Osteocyte (in vitro differentiated cells): ENCODE measurements around the gene TMEM232. TPM values are rescaled to one million over a fixed set of nuclear protein-coding genes. Genes with fewer than 3 reads are reported as not detected.

Experiments used
- DNase-seq: peaks from one replicate; pipeline ENCODE4 v3.0.0; 2021; ENCODE audit warnings: mixed read lengths; ENCODE audit not compliant: unreplicated experiment; ENCODE audit errors: extremely low spot score
- H3K27ac Mint-ChIP-seq: one replicate; pipeline ENCODE4 v1.8.0; 2021; ENCODE audit warnings: mild to moderate bottlenecking, mixed read lengths; ENCODE audit not compliant: unreplicated experiment
- H3K27me3 Mint-ChIP-seq: one replicate; pipeline ENCODE4 v1.8.0; 2021; ENCODE audit warnings: mixed read lengths; ENCODE audit not compliant: unreplicated experiment
- H3K36me3 Mint-ChIP-seq: one replicate; pipeline ENCODE4 v1.8.0; 2021; ENCODE audit warnings: mixed read lengths; ENCODE audit not compliant: unreplicated experiment
- H3K4me1 Mint-ChIP-seq: one replicate; pipeline ENCODE4 v1.8.0; 2021; ENCODE audit warnings: mixed read lengths; ENCODE audit not compliant: unreplicated experiment
- H3K4me3 Mint-ChIP-seq: one replicate; pipeline ENCODE4 v1.8.0; 2021; ENCODE audit warnings: mild to moderate bottlenecking, moderate library complexity, mixed read lengths; ENCODE audit not compliant: unreplicated experiment
- H3K9me3 Mint-ChIP-seq: one replicate; pipeline ENCODE4 v1.8.0; 2021; ENCODE audit warnings: mixed read lengths; ENCODE audit not compliant: unreplicated experiment
- total RNA-seq: library from RNA; stranded (reverse); gene quantifications from 2 replicates; pipeline ENCODE4 v1.2.1, GENCODE V29; 2021
- TF ChIP-seq, protein P1 (sequence below): fragments of 200-600 bp; sonication (generic); IDR thresholded peaks from 2 replicates; pipeline ENCODE4 v1.5.0; 2021; ENCODE audit warnings: antibody characterized with exemption, mild to moderate bottlenecking, moderate library complexity

TMEM232 gene
- total RNA-seq, 1 donor from 2014 or later, result 3.5 TPM

DNA sequence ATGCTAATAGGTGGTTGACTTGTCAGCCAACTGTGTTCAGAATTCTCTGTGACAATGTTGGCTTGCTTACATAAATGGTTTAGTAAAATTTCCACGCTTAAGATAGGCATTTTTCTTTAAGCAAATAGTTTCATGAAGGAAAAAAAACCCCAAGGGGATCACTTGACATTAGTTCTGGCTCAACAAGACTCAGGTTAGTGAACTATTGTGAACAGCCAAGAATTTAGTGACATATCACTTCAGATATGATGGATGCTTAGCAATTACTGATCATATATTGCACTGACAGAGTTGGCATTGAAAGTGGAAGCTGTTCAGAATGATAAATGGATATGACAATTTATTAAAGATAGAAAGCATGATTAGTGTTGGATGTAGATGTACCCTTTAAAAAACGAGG, 218.5 kb downstream of the TMEM232 start:
- no peak overlapping the region for H3K4me3 Mint-ChIP-seq
- H3K27me3 Mint-ChIP-seq, result no peaks in the 10 kb centered on the region
- H3K9me3 Mint-ChIP-seq, result no peaks in the 10 kb centered on the region
- DNase-seq, result no peak
- no peaks in the 10 kb centered on the region for H3K36me3 Mint-ChIP-seq
- TF ChIP-seq, protein P1, sequence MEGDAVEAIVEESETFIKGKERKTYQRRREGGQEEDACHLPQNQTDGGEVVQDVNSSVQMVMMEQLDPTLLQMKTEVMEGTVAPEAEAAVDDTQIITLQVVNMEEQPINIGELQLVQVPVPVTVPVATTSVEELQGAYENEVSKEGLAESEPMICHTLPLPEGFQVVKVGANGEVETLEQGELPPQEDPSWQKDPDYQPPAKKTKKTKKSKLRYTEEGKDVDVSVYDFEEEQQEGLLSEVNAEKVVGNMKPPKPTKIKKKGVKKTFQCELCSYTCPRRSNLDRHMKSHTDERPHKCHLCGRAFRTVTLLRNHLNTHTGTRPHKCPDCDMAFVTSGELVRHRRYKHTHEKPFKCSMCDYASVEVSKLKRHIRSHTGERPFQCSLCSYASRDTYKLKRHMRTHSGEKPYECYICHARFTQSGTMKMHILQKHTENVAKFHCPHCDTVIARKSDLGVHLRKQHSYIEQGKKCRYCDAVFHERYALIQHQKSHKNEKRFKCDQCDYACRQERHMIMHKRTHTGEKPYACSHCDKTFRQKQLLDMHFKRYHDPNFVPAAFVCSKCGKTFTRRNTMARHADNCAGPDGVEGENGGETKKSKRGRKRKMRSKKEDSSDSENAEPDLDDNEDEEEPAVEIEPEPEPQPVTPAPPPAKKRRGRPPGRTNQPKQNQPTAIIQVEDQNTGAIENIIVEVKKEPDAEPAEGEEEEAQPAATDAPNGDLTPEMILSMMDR, result no peak
- no peak overlapping the region for H3K27ac Mint-ChIP-seq
- no peaks in the 10 kb centered on the region for H3K4me1 Mint-ChIP-seq

GRCh38 chr5:110506378-110506777, 220.1 kb downstream of the TMEM232 start:
- TF ChIP-seq, protein P1, result no peak
- no peak for DNase-seq
- Mint-ChIP-seq H3K4me1 (no peaks in the 10 kb centered on the region), H3K36me3 (no peaks in the 10 kb centered on the region), H3K4me3 (no peak overlapping the region), H3K27ac (no peak overlapping the region), H3K27me3 (no peaks in the 10 kb centered on the region), H3K9me3 (no peaks in the 10 kb centered on the region)

DNA sequence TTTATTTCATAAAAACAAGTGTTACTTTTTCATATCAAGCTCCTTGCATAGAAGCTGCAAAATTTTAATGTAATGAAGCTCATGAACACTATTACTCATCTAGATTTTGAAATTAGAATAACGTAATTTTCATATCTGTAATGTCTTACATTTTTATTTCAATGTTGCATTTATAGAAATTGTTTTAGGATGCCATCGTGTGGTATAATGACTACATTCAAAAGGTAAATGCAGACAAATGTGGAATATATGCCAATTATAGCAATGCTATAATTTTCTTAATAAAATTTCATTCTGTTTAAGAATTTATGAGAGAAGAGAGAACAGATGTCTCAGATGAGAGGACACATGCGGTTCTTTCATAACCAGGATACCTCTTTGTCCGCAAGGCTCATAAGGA, 230.2 kb downstream of the TMEM232 start:
- TF ChIP-seq, protein P1, result peak; percentile 34
- H3K36me3 Mint-ChIP-seq, result no peaks in the 10 kb centered on the region
- peaks cover 10% of the 10 kb centered on the region for H3K9me3 Mint-ChIP-seq
- no peaks in the 10 kb centered on the region for H3K27me3 Mint-ChIP-seq
- peaks cover 19% of the 10 kb centered on the region for H3K4me1 Mint-ChIP-seq
- no peak overlapping the region for H3K4me3 Mint-ChIP-seq
- no peak for DNase-seq
- no peak overlapping the region for H3K27ac Mint-ChIP-seq

DNA sequence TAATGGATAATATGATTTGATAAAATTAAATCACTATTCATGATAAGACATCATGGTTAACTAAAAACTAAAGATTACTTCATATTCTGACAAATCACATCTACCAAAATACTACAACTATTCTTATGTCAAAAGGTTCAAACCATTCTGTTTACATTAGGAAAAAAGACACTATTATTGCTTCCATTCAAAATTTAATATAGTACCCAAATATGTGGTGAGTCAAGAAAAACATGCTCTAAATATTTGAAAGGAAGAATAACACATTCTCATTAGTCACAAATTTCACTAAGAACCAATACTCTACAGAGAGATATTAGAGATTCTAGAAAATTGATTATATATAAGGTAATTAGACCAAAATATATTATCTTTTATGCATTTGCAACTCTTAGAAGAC, 234.0 kb downstream of the TMEM232 start:
- peaks cover 29% of the 10 kb centered on the region for H3K4me1 Mint-ChIP-seq
- no peak for DNase-seq

DNA sequence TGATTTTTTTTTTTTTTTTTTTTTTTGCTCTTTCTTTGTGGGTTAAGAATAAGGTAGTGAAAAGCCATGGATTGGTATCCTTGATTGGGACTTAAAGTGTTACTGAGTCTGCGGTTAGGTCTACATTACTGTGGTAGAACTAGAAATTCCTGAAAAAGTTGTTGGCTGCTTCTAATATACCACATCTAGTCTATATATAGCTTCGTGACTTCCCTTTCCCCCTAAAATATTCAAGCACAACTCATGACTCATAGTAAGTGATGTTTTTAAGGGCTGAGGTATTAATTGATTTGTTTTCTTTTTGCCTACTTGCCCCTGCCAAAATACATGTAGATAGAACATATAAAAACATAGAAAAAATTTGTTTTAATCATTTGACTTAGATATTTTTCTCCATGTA, 247.6 kb downstream of the TMEM232 start:
- H3K27me3 Mint-ChIP-seq, result no peaks in the 10 kb centered on the region
- H3K4me1 Mint-ChIP-seq, result peaks cover 33% of the 10 kb centered on the region
- no peaks in the 10 kb centered on the region for H3K36me3 Mint-ChIP-seq
- peak overlapping the region; percentile 33 for H3K27ac Mint-ChIP-seq
- peaks cover 5% of the 10 kb centered on the region for H3K9me3 Mint-ChIP-seq
- no peak overlapping the region for H3K4me3 Mint-ChIP-seq
- no peak for DNase-seq
- TF ChIP-seq, protein P1, result no peak

More for the DNA sequence above, 234.0 kb downstream of the TMEM232 start:
- TF ChIP-seq, protein P1, result no peak
- no peaks in the 10 kb centered on the region for H3K27me3 Mint-ChIP-seq
- H3K4me3 Mint-ChIP-seq, result no peak overlapping the region
- H3K9me3 Mint-ChIP-seq, result peaks cover 20% of the 10 kb centered on the region
- H3K27ac Mint-ChIP-seq, result no peak overlapping the region
- peaks cover 3% of the 10 kb centered on the region for H3K36me3 Mint-ChIP-seq
